GM19193 (cell line): ENCODE results near the gene UBE3B.

ENCODE experiments used
- POLR2A ChIP-seq: IDR thresholded peaks from 4 replicates; pipeline ENCODE4 v1.6.1; 2011; ENCODE audit not compliant: insufficient read depth, insufficient read length; ENCODE audit errors: extremely low read depth

UBE3B gene

DNA sequence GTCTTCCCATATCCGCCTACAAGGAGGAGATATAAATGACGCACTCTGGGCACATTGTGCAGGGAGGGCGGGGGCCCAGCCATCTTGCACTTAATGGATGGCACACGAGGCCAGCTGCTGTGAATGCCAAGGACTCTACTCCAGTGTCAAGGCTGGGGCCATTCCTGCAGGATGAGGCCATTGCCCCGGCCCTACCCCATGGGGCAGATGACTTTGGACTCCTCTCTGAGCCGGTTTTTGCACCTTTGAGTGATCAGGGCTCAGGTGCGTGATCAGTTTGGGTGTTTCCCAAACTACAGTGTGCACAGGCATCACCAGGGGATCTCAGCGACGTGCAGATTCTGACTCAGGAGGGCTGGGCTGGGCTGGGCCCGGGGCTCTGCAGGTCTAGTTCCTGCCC, 79.8 kb downstream of the UBE3B start:
- TF ChIP-seq POLR2A = no peak

DNA sequence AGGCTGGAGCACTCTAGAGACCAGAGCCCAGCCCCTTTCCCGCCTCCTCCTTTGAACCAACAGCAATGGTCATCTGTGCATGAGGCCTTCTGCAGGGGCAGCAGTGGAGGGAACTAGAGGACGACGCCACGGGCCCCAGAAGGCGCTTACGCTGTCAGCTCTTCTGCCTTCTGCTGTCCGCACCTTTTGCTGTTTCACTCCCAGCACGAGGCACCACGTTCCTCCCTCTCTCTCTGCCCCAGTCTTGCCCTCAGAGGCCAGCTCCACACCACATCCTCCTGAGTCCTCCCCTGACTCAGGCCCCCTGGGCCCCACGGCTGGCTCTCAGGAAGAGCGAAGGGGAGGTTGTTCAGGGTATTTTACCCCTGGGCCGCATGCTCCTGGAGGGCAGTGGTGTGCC, 80.4 kb downstream of the UBE3B start:
- TF ChIP-seq POLR2A = no peak

DNA sequence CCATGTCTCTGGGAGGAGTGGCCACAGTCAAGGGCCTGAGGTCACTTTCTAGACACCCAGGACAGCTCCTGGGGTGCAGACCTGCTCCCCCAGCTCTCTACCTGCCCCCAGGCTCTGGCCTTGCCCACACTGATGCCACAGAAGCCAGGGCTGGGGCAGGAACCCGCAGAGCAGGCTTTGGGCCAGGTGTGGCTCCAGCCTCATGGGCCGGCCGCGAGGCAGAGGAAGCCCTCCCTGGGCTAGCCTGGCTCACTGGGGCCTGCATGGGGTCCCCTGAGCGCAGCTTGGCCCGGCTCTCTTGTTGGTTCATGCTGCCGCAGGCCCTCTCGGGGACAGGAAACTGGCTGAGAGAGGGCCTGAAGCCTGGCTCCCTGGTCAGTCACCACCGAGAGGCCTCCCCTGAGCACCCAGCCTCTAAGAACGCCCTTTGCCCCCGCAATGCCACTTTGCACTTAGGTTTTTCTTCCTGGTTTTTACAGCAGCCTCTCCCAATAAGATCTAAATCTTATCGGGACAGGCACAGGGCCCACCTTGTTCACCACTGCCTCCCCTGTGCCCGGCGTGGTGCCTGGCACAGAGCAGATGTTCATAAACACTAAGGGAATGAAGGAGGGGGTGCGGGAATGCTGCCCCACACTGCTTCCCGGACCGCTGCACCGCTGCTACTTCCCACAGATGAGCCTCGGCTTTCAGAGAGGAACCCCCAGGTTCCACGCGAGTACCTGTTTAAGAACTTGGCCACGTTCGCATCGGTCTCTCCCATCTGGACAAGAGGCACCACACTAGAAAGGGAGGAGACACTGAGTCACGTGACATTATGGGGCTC, 81.2 kb downstream of the UBE3B start:
- TF ChIP-seq POLR2A = no peak

DNA sequence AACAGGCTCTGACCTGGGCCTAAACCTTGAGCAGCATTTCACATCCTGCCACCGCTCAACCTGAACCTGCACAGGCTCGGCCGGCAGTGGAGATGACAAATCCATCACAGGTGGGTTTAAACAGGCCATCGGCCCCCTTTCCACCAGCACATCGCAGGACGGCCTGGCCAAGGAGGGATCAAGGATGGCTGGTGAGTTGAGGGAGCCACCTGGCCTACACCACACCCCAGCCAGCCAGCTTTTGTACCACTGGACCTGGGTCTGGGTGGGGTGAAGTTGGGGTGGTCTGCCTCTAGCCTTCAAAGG, 81.7 kb downstream of the UBE3B start:
- no peak for TF ChIP-seq POLR2A

DNA sequence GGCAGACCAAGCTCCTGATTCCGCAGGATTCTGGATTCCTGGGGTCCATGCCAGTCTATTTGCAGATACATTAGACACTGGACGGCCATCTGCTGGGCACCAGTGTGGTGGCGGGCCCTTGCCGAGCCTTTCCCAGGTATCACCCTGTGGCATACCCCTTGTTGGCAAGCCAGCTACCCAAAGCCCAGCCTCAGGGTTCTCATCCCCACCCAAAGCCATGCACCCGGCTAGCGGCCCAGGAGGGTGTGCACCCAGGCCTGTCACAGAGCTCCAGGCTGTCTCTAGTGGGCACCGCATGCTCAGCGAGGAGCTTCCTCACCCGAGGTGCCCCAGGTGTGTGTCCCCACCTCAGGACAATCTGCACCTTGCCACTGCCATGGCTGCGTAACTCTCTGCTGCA, 82.2 kb downstream of the UBE3B start:
- TF ChIP-seq POLR2A = no peak

DNA sequence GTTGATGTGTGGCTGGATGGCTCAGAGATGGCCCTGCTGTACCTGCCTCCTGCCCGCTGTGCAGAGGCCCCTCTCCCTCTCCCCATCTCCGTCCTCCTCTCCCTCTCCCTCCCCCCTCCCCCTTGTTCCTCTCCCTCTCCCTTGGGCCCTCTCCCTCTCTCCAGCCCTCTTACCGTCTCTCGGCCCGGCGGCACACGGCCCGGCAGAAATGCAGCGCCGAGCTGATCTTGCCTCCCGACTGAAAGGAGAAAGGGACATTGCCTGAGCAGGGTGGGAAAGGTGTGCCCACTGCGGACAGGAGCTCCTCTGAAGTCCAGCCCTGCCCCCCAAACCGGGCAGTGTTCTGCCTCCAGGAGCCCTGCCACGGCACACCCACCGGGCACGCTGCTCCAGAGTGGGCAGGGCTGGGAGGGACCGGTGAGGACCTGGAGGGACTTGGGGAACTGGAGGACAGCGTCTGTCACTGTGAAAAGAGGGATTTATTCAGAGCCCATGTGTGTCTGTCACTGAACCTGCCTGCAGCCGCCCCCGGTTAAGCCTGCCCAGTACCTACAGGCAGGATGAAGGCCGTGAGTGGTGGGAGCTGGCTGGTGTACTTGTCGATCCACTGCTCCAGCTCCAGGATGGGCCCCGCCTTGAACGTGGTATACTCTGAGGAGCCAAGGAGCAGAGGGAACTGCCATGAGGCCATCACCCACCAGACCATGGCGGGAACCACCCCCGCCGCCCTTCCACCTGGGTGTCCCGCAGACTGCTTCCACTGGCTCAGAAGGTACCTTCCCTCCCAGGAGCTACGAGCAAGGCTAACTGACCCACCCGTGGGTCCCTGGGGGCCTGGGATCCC, 83.7 kb downstream of the UBE3B start:
- TF ChIP-seq POLR2A = no peak

DNA sequence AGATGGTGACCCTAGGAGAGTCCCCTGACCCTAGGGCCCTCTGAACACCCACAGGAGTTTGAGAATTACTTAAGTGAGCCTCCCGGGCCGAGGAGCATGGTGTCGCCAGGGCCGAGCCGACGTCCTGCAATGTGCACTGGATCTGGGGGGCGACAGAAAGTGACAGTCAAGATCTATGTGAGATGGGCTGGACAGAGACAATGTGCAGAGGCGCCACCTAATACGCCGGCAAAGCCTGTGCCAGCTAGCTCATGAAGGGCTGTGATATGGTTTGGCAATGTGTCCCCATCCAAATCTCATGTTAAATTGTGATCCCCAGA, 84.2 kb downstream of the UBE3B start:
- no peak for TF ChIP-seq POLR2A

DNA sequence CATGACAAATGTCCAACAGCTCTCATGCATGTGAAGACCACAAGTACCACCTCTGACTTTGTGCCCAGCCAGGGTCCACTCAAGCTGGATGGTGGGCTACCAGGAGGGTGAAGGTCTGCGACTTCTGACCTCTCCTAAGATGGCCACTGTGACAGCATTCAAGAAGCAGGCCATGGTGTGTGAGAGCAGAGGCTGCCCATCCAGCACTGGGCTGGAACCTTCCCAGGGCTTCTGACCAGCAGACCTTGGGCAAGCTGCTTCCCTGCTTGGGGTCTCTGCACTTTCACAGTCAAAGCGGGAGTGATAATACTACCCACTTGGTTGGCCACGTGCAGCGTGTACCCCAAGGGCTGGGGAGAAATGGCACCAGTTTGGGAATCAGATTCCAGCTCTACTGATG, 85.4 kb downstream of the UBE3B start:
- TF ChIP-seq POLR2A = no peak

DNA sequence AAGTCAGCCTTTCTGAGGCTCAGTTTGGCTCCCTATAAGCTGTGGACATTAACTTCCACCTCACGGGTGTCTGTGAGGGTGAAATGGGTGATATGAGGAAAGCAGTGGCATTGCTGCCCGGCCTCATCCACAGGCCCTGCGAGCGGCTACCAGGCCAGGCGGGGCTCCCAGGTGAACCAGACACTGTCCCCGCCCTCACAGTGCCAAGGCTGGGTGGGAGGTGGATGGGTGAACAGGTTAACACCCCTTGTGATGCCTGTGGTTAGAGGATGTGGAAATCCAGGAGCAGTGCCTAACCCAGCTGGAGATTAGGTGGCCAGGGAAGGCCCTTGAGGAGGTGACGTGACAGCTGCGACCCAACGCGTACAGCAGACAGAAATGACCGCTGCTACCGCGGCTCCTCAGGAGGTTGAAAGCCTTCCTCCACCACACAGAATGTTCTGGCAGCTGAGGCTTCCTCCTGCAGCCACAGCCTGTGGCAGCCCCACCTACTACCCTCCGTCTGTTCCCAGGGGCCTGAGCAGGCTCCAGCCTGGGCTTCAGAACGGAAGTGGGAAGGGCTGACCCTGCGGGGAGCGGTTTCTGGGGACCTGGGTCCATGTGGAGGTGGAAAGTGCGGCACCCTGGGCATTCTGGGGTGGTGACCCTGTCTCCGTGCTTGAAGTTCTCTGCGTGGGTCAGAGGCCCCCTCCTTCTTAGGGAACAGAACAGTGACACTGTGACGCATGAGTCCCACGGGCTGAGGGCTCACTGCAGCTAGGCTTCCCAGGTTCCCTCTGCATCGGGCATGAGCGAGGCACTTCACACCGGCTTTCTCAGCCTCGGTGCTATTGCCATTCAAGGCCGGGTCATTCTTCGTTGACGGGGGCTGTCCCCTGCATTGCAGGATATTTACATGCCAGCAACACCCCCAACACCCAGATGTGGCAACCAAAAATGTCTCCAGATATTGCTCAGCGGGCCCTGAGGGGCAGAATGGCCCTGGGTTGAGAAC, 86.2 kb downstream of the UBE3B start:
- no peak for TF ChIP-seq POLR2A

DNA sequence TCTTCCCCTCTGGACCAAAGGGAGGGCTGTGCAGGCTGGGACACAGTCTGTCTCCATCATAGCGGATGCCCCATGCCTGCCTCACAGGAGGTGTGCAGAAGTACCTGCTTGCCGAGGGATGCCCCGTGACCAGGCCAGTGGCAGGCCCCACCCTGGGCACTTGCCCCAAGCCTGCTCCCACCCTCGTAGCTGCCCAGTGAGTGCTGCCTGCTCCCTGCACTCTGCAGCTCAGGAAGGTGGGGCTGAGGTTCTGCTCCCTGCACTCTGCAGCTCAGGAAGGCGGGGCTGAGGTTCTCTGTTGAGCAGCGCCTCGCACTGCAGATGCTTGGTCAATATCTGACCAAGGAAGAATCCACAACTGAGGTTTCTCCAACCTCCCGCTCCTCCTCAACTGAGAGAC, 89.0 kb downstream of the UBE3B start:
- no peak for TF ChIP-seq POLR2A

DNA sequence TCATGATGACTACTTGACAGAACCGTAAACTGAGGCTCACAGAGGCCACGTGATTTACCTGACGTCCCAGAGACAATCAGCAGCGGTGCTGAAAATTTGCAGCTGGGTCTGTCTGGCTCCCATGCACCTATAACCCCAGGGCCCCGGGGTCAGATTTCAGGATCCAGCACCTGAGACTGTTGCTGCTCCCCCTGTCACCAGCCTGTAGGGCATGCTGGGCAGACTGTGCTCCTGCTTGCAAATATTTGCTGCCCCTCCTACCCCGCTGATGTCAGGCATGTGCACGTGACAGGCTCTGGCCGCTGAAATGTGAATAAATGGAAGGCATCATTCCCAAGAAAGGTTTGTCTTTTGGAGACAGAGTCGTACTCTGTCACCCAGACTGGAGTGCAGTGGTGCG, 89.9 kb downstream of the UBE3B start:
- TF ChIP-seq POLR2A = no peak

DNA sequence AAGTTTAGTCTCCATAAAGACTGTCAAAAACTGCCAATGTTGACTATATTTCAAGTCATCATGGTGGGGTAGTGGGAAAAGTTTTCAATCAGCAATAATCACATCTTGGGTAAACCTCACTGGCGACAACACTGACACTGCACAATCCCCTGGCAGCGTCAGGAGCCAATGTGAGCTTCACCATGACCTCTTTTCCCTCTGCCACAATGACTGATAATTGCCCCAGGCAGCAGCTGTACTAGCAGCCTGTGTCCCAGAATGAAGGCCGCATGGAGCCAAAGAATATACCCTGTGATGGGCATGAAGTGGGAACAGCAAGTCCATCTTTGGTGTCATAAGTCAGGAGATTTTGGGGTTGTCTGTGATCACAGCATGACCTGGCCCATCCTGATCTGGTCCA, 90.5 kb downstream of the UBE3B start:
- TF ChIP-seq POLR2A = no peak

DNA sequence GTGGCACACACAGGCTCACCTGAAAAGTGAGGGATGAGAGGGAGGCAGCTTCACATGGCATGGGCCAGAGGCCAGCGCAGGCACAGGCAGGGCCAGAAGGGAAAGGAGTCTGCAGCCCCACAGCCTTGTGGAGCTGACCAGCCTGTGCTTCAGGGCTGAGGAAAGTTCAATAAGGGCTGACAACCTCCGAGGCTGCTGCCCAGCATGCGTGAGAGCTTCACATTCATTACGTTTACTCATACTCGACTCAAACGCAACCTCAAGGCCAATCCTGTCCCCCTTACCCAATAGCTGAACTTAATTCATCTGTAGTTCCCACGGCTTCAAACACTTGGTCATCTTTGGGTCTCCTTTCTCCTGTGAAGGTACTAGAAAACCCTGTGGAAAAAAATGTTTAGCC, 91.1 kb downstream of the UBE3B start:
- no peak for TF ChIP-seq POLR2A

DNA sequence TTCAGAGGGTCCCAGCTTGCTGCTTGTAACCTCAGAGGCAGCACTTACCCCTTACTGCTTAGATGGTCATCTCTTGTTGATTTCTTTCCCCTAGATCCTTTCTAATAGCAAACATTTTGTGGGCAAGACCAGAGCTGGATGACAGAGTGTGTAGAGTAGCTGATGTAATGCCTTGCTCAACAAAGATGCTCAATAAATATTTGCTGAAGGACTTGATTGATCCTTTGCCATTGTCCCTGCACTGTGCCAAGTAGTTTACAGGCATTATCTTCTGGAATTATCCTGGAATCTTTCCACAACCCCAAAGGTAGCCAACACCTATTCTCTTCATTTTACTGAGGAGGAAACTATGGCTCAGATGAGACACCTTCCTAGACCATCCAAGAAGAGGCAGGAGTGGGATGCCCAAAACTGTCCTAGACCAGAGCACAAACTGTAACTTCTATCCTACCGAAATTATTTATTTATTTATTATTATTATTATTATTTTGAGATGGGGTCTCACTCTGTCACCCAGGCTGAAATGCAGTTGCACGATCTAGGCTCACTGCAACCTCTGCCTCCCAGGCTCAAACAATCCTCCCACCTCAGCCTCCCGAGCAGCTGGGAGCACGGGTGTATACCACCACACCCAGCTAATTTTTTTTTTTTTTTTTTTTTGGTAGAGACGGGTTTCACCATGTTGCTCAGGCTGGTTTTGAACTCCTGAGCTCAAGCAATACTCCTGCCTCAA, 94.5 kb downstream of the UBE3B start:
- no peak for TF ChIP-seq POLR2A

DNA sequence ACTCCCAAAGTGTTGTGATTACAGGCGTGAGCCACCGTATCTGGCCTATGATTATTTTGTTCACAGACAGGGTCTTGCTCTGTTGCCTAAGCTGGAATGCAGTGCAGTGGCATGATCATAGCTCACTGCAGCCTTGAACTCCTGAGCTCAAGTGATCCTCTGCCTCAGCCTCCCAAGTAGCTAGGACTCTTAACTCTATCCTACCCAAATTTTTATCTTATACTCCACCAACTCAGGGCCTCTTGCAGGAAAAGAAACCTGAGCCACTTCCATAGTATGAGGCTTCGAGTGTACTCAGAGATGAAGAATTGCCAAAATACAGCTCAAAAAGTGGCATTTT, 95.0 kb downstream of the UBE3B start:
- no peak for TF ChIP-seq POLR2A

DNA sequence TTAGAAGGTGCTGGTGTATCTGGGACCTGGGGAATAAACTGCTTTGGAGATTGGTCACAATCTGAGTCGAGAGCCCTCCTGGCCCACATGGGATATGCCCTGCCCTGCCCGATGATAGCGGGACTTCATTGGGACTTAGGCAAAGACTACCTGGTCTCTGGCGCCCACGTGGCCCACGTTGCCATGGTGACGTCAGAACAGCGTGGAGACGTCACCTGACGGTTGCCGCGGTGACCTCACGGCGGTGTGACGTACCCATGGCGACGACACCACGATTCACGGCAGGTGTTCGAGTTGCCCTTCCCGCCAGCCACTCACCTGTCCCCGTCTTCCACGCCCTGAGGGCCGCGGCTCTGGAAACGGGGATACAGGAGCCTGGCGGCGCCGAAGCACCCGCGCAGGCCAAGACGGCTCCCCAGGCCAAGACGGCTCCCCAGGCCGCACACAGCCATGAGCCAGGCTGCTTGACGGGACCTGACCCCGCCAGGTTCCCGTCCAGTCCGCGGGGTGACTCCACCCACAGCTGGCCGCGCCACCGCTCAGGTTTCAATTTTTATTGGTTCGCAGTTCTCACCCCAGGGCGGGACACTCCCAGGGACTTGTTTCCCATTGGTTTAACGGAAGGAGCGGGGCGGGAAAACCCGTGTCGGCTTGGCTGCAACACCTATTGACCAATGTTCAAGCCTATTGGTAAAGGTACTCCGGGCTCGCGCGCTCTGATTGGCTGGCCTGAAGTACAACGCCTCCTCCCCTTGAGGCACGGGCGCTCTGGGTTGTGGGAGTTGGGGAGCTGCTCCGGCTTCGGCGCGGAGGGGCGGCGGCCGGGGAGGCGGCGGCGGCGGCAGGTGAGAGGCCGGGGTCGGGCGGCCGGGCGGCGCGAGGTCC, 95.8 kb downstream of the UBE3B start, which contains the start of the genes MMAB and MVK:
MMAB (minus strand) TSS at position 476 of the 885 bp plus-strand sequence; CDS start at position 452, 24 bp downstream.
MVK (plus strand) TSS at position 766 of the 885 bp plus-strand sequence. CDS start 1,029 bp downstream, outside the sequence.
- TF ChIP-seq POLR2A = peak; percentile 93
